Mesendoderm (in vitro differentiated cells): ENCODE data around the gene NOP58. TPM values are rescaled to one million over a fixed set of nuclear protein-coding genes. Genes with fewer than 3 reads are reported as not detected.

ENCODE experiments used
- DNase-seq: peaks from one replicate; pipeline ENCODE4 v3.0.0; 2013
- H2AK5ac ChIP-seq: 2 replicates; pipeline ENCODE4 v1.6.1; 2013; ENCODE audit warnings: low read length, inconsistent platforms
- H2BK120ac ChIP-seq: 2 replicates; pipeline ENCODE4 v1.6.1; 2013; ENCODE audit warnings: low read depth, mild to moderate bottlenecking, low read length, moderate library complexity, mixed read lengths
- H2BK15ac ChIP-seq: replicated peaks from 2 replicates; pipeline ENCODE4 v1.6.1; 2013; ENCODE audit warnings: low read depth, mild to moderate bottlenecking, moderate library complexity
- H2BK5ac ChIP-seq: 2 replicates; pipeline ENCODE4 v1.6.1; 2013; ENCODE audit warnings: low read length, inconsistent platforms
- H3K18ac ChIP-seq: 2 replicates; pipeline ENCODE4 v1.6.1; 2013; ENCODE audit warnings: mild to moderate bottlenecking, low read length, mixed read lengths
- H3K23ac ChIP-seq: one replicate; pipeline ENCODE4 v1.6.1; 2013; ENCODE audit warnings: low read length
- H3K27ac ChIP-seq: 2 replicates; pipeline ENCODE4 v1.5.1; 2013; ENCODE audit warnings: low read depth, mild to moderate bottlenecking, inconsistent platforms, low read length, moderate library complexity
- H3K27me3 ChIP-seq: 2 replicates; pipeline ENCODE4 v1.6.1; 2013; ENCODE audit warnings: low read length, control low read depth, mild to moderate bottlenecking, inconsistent platforms; ENCODE audit not compliant: insufficient read depth, poor library complexity
- H3K36me3 ChIP-seq: 2 replicates; pipeline ENCODE4 v1.6.1; 2013; ENCODE audit warnings: low read length, inconsistent platforms; ENCODE audit not compliant: control insufficient read depth, insufficient read depth
- H3K4ac ChIP-seq: one replicate; pipeline ENCODE4 v1.6.1; 2013; ENCODE audit warnings: low read depth, mild to moderate bottlenecking, low read length, moderate library complexity
- H3K4me1 ChIP-seq: 2 replicates; pipeline ENCODE4 v1.6.1; 2013; ENCODE audit warnings: low read depth, low read length, inconsistent platforms; ENCODE audit not compliant: control insufficient read depth
- H3K4me2 ChIP-seq: 2 replicates; pipeline ENCODE4 v1.6.1; 2013; ENCODE audit warnings: low read length
- H3K4me3 ChIP-seq: 2 replicates; pipeline ENCODE4 v1.5.1; 2013; ENCODE audit warnings: mild to moderate bottlenecking, low read length
- H3K56ac ChIP-seq: one replicate; pipeline ENCODE4 v1.6.1; 2013; ENCODE audit warnings: low read length
- H3K79me1 ChIP-seq: 2 replicates; pipeline ENCODE4 v1.6.1; 2013; ENCODE audit warnings: low read length, inconsistent platforms
- H3K79me2 ChIP-seq: 2 replicates; pipeline ENCODE4 v1.6.1; 2013; ENCODE audit warnings: mild to moderate bottlenecking, low read length; ENCODE audit not compliant: control insufficient read depth, insufficient read depth
- H3K9ac ChIP-seq: 2 replicates; pipeline ENCODE4 v1.6.1; 2013; ENCODE audit warnings: low read length, inconsistent platforms
- H4K5ac ChIP-seq: one replicate; pipeline ENCODE4 v1.6.1; 2013; ENCODE audit warnings: low read length
- H4K8ac ChIP-seq: one replicate; pipeline ENCODE4 v1.6.1; 2013; ENCODE audit warnings: low read depth, mild to moderate bottlenecking, control low read depth, low read length, moderate library complexity
- WGBS: extraction: QIAGEN DNeasy Blood & Tissue Kit; methylation state at CpG from one replicate; pipeline ENCODE4 v1.1.7; 2013; ENCODE audit warnings: low lambda C conversion rate, missing lambda C conversion rate; ENCODE audit not compliant: insufficient coverage; ENCODE audit errors: extremely low coverage; 5-methylcytosine and 5-hydroxymethylcytosine counted together
- small RNA-seq: library from polyadenylated mRNA; stranded (forward); fragments of <200 nt; extraction: miRNeasy Mini kit (QIAGEN cat#:217004); gene quantifications from one replicate; pipeline ENCODE3, GENCODE V24; 2013; ENCODE audit not compliant: insufficient read depth

Gene NOP58

GRCh38 chr2:202346180-202346579 lies 80.6 kb downstream of the NOP58 start:
- Histone ChIP-seq H3K4ac (peak overlapping the region; percentile 55), H3K79me2 (no peaks in the 10 kb centered on the region), H3K9ac (no peak overlapping the region), H3K4me1 (no peaks in the 10 kb centered on the region), H4K8ac (no peak overlapping the region), H3K27ac (no peak overlapping the region), H3K4me2 (no peak overlapping the region), H3K79me1 (no peaks in the 10 kb centered on the region), H2AK5ac (no peak overlapping the region), H4K5ac (no peak overlapping the region), H3K23ac (no peak overlapping the region), H2BK15ac (no peak overlapping the region), H3K27me3 (no peaks in the 10 kb centered on the region), H3K36me3 (no peaks in the 10 kb centered on the region), H3K18ac (no peak overlapping the region), H3K4me3 (no peak overlapping the region), H3K56ac (no peak overlapping the region), H2BK5ac (no peak overlapping the region), H2BK120ac (no peak overlapping the region)
- DNase-seq: no peak
- WGBS: no CpG with 5 or more reads among the region's 7 CpGs

Small RNA genes within 50 kb of the gene (small RNA-seq; reads per million reads assigned to genes)
- gene AC079354.2: not detected
- gene RF00575: not detected
- gene RN7SL753P: not detected
- 57.1 reads per million, percentile 95 among the genes with 10 or more reads in this experiment for gene SNORD11
- gene SNORD11B: 65.9 reads per million, percentile 95 among the genes with 10 or more reads in this experiment
- 300 reads per million, percentile 97 among the genes with 10 or more reads in this experiment for gene SNORD70
